ENCODE measurements around the gene NMUR1.

DNA sequence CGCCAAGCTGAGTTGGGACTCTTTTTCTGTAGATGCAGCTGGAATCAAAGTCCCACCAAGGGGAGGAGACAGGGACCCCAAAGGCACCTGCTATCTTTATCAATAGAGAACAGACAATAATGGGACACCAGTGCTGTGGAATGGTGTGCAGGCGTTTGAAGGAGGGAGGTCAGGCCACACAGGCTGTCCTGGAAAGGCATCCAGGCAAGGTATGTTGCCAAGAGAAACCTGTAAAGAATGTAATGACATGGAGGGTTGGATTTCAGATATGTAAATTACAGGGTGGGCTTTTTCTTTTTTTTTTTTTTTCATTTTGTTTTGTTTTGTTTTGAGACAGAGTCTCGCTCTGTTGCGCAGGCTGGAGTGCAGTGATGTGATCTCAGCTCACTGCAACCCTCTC, 9.7 kb upstream of the NMUR1 start:
- TF ChIP-seq, protein P1, sequence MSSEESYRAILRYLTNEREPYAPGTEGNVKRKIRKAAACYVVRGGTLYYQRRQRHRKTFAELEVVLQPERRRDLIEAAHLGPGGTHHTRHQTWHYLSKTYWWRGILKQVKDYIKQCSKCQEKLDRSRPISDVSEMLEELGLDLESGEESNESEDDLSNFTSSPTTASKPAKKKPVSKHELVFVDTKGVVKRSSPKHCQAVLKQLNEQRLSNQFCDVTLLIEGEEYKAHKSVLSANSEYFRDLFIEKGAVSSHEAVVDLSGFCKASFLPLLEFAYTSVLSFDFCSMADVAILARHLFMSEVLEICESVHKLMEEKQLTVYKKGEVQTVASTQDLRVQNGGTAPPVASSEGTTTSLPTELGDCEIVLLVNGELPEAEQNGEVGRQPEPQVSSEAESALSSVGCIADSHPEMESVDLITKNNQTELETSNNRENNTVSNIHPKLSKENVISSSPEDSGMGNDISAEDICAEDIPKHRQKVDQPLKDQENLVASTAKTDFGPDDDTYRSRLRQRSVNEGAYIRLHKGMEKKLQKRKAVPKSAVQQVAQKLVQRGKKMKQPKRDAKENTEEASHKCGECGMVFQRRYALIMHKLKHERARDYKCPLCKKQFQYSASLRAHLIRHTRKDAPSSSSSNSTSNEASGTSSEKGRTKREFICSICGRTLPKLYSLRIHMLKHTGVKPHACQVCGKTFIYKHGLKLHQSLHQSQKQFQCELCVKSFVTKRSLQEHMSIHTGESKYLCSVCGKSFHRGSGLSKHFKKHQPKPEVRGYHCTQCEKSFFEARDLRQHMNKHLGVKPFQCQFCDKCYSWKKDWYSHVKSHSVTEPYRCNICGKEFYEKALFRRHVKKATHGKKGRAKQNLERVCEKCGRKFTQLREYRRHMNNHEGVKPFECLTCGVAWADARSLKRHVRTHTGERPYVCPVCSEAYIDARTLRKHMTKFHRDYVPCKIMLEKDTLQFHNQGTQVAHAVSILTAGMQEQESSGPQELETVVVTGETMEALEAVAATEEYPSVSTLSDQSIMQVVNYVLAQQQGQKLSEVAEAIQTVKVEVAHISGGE (tag by site-specific recombination; conservative IDR thresholded peaks at IDR 0.05; ENCODE audit: low read depth): no peak
- no peak for TF ChIP-seq ZNF660 (tag by site-specific recombination; IDR thresholded peaks at IDR 0.05)
- TF ChIP-seq RBAK (tag by site-specific recombination; IDR thresholded peaks at IDR 0.05): no peak
- TF ChIP-seq ZNF274 (IDR thresholded peaks at IDR 0.05; ENCODE audit: low read length): no peak
- TF ChIP-seq ZNF274 (tag by site-specific recombination; IDR thresholded peaks at IDR 0.05; ENCODE audit: borderline replicate concordance): no peak
- TF ChIP-seq, protein P2, sequence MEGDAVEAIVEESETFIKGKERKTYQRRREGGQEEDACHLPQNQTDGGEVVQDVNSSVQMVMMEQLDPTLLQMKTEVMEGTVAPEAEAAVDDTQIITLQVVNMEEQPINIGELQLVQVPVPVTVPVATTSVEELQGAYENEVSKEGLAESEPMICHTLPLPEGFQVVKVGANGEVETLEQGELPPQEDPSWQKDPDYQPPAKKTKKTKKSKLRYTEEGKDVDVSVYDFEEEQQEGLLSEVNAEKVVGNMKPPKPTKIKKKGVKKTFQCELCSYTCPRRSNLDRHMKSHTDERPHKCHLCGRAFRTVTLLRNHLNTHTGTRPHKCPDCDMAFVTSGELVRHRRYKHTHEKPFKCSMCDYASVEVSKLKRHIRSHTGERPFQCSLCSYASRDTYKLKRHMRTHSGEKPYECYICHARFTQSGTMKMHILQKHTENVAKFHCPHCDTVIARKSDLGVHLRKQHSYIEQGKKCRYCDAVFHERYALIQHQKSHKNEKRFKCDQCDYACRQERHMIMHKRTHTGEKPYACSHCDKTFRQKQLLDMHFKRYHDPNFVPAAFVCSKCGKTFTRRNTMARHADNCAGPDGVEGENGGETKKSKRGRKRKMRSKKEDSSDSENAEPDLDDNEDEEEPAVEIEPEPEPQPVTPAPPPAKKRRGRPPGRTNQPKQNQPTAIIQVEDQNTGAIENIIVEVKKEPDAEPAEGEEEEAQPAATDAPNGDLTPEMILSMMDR (tag by site-specific recombination; IDR thresholded peaks at IDR 0.05): no peak
